ENCODE results near the gene MLANA. TPM values are rescaled to one million over a fixed set of nuclear protein-coding genes. Genes with fewer than 3 reads are reported as not detected.

MLANA gene
- total RNA-seq, 1 donor from 2014 or later: not detected

GRCh38 chr9:5899292-5899691, 8.6 kb downstream of the MLANA start:
- no peak for DNase-seq (ENCODE audit: low spot score)

DNA sequence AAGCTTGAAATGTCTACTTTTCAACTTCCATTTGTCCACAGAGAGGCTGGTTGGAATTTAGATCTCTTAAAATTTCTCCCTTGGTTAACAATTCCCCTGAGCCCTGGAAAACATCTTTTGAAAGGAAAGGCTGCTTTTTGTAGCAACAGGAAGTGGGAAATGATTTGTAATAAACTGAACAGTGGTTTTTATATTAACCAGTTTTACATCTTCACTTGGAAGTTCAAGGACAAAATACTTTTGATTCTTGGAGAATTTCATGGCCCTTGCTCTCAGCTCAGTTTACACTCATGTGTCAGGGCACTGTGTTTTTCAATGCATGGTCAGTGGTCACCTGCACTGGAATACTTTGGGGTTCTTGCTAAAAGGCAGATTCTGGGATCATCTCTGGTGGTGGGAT, 9.9 kb downstream of the MLANA start:
- no peak for DNase-seq (ENCODE audit: low spot score)

DNA sequence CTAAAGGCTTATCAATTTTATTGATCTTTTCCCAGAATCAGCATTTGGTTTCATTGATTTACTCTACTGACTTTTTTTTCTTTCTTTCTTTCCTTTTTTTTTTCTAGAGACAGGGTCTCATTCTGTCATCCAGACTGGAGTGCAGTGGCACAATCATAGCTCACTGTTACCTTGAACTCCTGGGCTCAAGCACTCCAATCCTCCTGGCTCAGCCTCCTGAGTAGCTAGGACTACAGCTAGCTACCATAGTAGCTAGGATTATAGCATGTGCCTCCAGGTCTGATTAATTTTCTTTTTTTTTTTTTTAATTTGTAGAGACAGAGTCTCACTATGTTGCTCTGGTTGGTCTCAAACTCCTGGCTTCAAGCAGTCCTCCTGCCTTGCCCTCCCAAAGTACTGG, 11.7 kb downstream of the MLANA start:
- DNase-seq (ENCODE audit: low spot score): no peak

- DNase-seq (ENCODE audit: low spot score): no peak
Observed at GRCh38 chr9:5908918-5909317, 18.2 kb downstream of the MLANA start.

GRCh38 chr9:5909976-5910375, 19.3 kb downstream of the MLANA start:
- DNase-seq (ENCODE audit: low spot score): no peak

DNA sequence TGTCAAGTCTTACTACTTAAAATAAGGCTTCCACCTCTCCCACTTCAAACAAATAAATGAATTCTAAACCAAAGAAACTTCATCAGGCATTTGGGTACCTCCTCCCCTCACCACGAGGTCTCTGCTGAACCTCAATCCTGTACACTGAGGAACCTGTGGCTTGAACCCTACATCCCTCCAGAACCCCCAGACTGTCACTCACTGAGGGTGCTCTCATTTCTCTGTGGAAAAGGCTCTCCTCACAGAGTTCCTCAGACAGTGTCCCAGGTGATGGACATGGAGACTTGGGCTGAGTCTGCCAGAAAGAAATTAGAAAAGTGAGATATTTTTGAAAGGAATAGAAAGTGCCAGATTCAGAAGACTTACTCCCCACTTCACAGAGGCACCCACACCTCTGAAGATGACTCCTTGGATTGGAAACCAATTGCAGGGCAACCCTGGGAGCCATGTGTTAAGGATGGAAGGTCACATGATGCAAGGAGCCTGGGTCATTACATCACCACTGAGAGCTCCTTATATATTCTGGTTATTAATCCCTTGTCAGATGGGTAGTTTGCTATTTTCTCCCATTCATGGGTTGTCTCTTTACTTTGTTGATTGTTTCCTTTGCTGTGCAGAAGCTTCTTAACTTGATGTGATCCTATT, 19.8 kb downstream of the MLANA start:
- no peak for DNase-seq (ENCODE audit: low spot score)

- DNase-seq (ENCODE audit: low spot score): no peak
Observed at GRCh38 chr9:5915438-5915837, 24.7 kb downstream of the MLANA start.

DNA sequence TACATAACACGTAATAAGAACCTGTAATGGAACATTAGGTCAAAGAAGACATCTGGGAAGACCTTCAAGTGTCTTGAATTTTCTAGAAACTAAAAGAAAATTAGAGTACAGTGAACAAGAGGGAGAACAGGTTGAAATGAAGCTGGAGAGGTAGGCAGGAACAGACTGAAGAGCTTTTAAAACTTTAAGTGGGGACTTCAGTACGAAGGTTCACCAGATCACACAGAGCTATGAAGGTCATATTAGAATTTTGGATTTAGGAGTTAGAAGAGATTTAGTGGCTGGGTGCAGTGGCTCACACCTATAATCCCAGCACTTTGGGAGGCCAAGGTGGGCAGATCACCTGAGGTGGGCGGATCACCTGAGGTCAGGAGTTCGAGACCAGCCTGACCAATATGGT, 26.6 kb downstream of the MLANA start:
- no peak for DNase-seq (ENCODE audit: low spot score)

DNA sequence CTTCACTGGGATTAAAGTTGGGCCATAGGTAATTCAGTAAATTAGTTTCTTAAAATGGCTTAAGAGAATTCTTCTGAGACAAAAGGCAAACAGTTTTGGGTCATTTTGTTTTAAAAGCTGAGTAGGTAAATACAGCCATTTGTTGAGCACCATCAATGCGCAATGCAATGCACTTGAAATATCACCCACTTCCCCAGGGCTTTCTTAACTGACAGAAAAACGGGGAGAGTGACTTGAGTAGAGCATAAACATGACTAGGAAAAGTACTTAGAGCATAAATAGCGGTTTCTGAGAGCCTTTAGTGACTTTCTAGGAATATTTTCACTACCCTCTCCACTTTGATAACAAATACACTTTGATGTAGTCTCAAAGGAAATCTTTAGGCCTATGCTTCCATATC, 27.2 kb downstream of the MLANA start:
- DNase-seq (ENCODE audit: low spot score): no peak

- no peak for DNase-seq (ENCODE audit: low spot score)
Observed at GRCh38 chr9:5918460-5918859, 27.8 kb downstream of the MLANA start.

GRCh38 chr9:5920860-5921328, 30.2 kb downstream of the MLANA start:
- no peak for DNase-seq (ENCODE audit: low spot score)

GRCh38 chr9:5922192-5922591, 31.5 kb downstream of the MLANA start:
- no peak for DNase-seq (ENCODE audit: low spot score)

DNA sequence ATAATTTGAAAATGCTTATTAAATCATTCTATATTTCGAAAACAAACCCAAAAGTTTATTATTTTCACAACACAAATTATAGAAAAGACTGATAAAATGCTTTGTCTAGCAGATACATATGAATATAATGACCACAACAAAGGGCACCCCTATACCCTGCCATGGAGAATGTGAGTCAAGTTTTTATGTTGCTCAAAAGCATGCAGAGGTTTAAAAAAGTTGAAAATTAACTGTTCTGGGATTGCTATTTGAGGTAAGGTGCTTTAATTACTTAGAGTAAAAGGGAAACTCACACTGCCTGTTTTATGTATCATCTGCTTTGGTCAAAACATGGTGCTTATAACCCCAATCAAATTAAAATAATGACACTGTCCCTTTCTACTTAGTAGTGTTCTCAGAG, 41.0 kb downstream of the MLANA start:
- no peak for DNase-seq (ENCODE audit: low spot score)

DNA sequence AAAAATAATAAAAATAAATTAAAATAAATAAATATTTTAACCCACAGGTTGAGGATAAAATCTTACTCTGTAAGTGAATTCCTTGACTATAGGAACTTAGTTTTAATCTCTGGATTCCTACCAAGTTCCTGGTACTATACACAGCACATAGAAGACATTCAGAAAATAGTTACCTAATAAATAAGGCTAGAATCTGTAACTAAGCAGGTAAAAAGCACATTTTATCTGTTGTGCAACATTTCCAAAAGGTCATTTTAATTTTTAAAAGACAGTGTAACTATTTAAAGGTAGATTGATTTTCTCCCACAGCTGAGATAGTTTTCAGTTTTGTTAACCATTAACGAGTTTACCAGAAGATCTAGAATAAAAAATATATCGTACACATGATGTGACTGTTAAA, 47.8 kb downstream of the MLANA start:
- DNase-seq (ENCODE audit: low spot score): no peak

- DNase-seq (ENCODE audit: low spot score): no peak
Observed at GRCh38 chr9:5939530-5939929, 48.8 kb downstream of the MLANA start.

- no peak for DNase-seq (ENCODE audit: low spot score)
Observed at GRCh38 chr9:5941214-5941613, 50.5 kb downstream of the MLANA start.

- DNase-seq (ENCODE audit: low spot score): no peak
Observed at GRCh38 chr9:5945112-5945511, 54.4 kb downstream of the MLANA start.

DNA sequence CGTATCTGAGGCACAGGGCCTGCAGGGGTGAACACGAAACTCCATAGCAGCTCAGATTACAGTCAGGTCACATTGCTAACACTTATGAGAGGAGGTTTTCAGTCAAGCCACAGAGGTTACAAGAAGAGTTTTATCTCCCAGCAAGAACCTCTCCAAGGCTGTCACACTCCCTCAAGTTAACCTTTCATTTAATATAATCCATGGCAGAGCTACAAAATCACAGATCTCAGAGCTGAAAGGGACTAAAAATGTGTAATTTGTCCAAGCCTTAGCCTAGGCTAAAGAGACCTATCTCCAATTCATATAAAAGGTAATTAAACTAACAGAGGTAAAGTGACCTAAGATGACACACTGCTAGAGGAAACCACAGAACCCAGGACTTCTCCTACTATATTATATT, 57.2 kb downstream of the MLANA start:
- no peak for DNase-seq (ENCODE audit: low spot score)

GRCh38 chr9:5949103-5949699, 58.5 kb downstream of the MLANA start:
- no peak for DNase-seq (ENCODE audit: low spot score)

GRCh38 chr9:5950261-5950660, 59.6 kb downstream of the MLANA start:
- no peak for DNase-seq (ENCODE audit: low spot score)

DNA sequence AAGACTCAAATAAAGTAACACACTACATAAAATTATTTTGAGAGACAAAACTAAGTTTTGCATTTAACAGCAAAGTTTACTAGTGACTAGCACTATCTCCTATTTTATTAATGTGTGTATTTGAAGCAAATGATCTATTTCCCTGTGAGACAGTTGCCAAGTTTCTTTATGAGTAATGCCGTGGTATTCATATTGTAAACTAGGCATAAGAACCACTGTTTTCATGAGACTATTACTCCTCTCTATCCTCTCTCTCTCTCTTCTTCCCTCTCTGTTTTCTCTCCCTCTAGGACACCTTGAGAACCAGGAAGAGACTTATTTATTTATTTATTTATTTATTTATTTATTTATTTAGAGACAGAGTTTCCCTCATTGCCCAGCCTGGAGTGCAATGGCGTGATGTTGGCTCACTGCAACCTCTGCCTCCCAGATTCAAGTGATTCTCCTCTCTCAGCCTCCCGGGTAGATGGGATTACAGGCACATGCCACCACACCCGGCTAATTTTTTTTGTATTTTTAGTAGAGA, 61.1 kb downstream of the MLANA start:
- no peak for DNase-seq (ENCODE audit: low spot score)

- DNase-seq (ENCODE audit: low spot score): no peak
Observed at GRCh38 chr9:5953743-5954707, 63.3 kb downstream of the MLANA start.
